OCI-LY3 (cell line): ENCODE results near the gene NRXN3.
A peak's percentile ranks its signal among the peaks of the same experiment; 100 is the strongest.

Experiments
- H2AFZ ChIP-seq: fragments of 200-600, 300-600 bp; shearing (Covaris generic); 2 replicates; pipeline ENCODE4 v1.6.0; 2014; ENCODE audit warnings: antibody characterized with exemption, low read depth, low read length
- H3K27ac ChIP-seq: fragments of 200-600, 300-600 bp; sonication (generic); 2 replicates; pipeline ENCODE4 v1.5.1; 2014; ENCODE audit warnings: mild to moderate bottlenecking, low read length, moderate library complexity, mixed read lengths
- H3K27me3 ChIP-seq: fragments of 200-600, 300-600 bp; sonication (generic); 2 replicates; pipeline ENCODE4 v1.6.1; 2014; ENCODE audit warnings: low read depth, low read length, mixed read lengths
- H3K36me3 ChIP-seq: fragments of 200-600, 300-600 bp; sonication (generic); replicated peaks from 2 replicates; pipeline ENCODE3; 2014; ENCODE audit warnings: low read depth, low read length, mixed read lengths
- H3K4me1 ChIP-seq: fragments of 300-600, 200-600 bp; sonication (generic); 2 replicates; pipeline ENCODE4 v1.6.1; 2014; ENCODE audit warnings: low read length, mixed read lengths
- H3K4me2 ChIP-seq: fragments of 200-600, 300-600 bp; sonication (generic); 2 replicates; pipeline ENCODE4 v1.6.1; 2014; ENCODE audit warnings: low read length, mixed read lengths
- H3K4me3 ChIP-seq: fragments of 300-600, 200-600 bp; sonication (generic); 2 replicates; pipeline ENCODE4 v1.5.1; 2014; ENCODE audit warnings: antibody characterized with exemption, mild to moderate bottlenecking, low read length, moderate library complexity
- H3K79me2 ChIP-seq: fragments of 300-600, 200-600 bp; shearing (Covaris generic); 2 replicates; pipeline ENCODE4 v1.6.1; 2014; ENCODE audit warnings: mild to moderate bottlenecking, low read length, mixed read lengths
- H3K9ac ChIP-seq: fragments of 300-600, 200-600 bp; shearing (Covaris generic); 2 replicates; pipeline ENCODE4 v1.6.0; 2014; ENCODE audit warnings: mild to moderate bottlenecking, low read length, moderate library complexity
- H3K9me3 ChIP-seq: fragments of 200-600, 300-600 bp; shearing (Covaris generic); 2 replicates; pipeline ENCODE4 v1.6.1; 2014; ENCODE audit warnings: low read length, mixed read lengths; ENCODE audit not compliant: insufficient read depth
- H4K20me1 ChIP-seq: fragments of 200-600, 300-600 bp; sonication (generic); 2 replicates; pipeline ENCODE4 v1.6.1; 2016; ENCODE audit warnings: low read length, mixed read lengths; ENCODE audit not compliant: insufficient read depth
- CTCF ChIP-seq: fragments of 200-600, 300-600 bp; sonication (generic); IDR thresholded peaks from 2 replicates; pipeline ENCODE4 v1.5.1; 2014; ENCODE audit warnings: antibody characterized with exemption, low read length, low read depth
- EZH2phosphoT487 ChIP-seq: fragments of 200-600 bp; shearing (Covaris generic); IDR thresholded peaks from 2 replicates; pipeline ENCODE4 v1.6.1; 2018; ENCODE audit warnings: antibody characterized with exemption, mixed run types, low read depth

The NRXN3 gene

DNA sequence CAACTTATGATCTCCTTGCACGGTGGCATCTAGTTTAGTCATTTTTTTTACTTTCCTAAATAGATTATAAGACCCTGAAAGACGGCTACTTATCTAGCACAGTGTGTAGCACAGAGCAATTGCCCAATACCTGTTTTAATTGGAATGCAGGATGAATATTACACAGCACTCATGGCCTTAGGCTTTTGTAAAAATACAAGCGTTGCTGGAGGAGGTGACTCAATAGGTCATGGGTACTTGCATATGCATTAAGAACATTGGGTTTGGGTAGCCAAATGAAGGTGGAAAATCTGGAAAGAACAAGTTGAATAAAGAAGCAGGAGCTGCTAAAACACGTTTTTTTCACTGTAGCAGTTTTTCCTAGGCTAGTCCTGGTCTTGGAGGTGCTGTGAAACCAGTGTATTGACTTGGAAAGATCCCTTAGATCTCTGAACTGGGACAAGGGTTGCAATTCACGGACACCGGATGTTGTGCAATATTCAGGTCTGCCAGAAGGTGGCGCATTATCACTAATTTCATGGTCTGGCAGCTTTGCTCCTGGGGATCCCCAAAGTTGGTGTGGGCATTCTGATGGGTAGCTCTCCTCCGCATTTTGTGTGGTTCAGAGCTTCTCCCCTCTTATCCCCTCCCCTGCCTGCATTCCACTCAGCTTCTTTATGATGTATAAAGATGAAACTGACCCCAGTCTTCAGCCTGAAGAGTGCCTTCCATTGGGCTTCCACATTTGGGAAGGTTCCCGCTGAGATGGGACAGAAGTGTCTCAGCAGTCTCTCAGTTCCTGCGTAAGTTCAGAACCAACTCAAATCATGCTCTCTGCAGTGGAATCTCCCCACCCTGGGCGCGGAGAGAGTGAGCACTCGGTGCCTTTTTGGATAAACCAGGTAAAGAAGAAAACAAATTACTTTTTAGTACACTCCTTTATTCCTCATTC is 278.3 kb downstream of the NRXN3 start:
- H3K27me3 ChIP-seq: no peaks in the 10 kb centered on the region
- no peaks in the 10 kb centered on the region for H3K79me2 ChIP-seq
- no peaks in the 10 kb centered on the region for H3K36me3 ChIP-seq
- H3K4me1 ChIP-seq: no peaks in the 10 kb centered on the region
- no peak overlapping the region for H3K4me2 ChIP-seq
- no peaks in the 10 kb centered on the region for H3K9me3 ChIP-seq
- TF ChIP-seq CTCF (peak; percentile 76), EZH2phosphoT487 (no peak)
- no peak overlapping the region for H3K4me3 ChIP-seq
- no peaks in the 10 kb centered on the region for H4K20me1 ChIP-seq
- H2AFZ ChIP-seq: no peak overlapping the region
- H3K9ac ChIP-seq: no peak overlapping the region
- H3K27ac ChIP-seq: no peak overlapping the region

DNA sequence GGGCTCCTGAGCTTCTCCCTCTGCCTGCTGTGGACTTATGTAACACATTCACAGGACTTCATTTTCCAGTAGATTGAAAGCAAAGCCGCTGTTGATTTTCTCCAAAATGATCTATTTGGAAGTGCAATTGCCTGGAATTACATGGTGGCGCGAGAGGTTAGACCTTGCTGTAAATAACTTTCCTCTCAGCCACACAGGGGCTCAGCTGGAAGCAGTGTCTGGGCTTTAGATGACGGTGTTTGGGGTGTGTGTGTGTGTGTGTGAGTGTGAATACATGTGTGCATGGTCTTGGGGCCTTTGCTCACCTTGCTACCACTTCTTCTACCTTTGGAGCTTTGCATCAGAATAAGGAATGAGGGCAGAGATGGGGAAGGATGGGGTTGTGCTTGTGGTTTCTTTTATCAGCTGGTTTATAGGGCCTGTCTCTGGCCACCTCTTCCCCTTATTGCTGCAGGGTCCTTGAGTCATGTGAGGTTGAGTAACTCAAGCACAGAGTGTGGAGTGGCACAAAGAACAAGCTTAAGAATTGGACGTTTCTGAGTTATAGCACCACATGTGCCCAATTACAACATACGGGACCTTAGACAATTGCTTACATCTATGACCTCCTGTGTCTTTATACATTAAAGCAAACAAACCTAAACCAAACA is 280.6 kb downstream of the NRXN3 start:
- H4K20me1 ChIP-seq: 0 out of 2 replicates have a peak, but pooled peaks cover 3% of the 10 kb centered on the region
- H3K4me2 ChIP-seq: no peak overlapping the region
- H3K27me3 ChIP-seq: no peaks in the 10 kb centered on the region
- H3K4me1 ChIP-seq: peaks cover 1% of the 10 kb centered on the region
- H2AFZ ChIP-seq: no peak overlapping the region
- no peak overlapping the region for H3K27ac ChIP-seq
- no peaks in the 10 kb centered on the region for H3K9me3 ChIP-seq
- H3K9ac ChIP-seq: no peak overlapping the region
- no peaks in the 10 kb centered on the region for H3K36me3 ChIP-seq
- no peaks in the 10 kb centered on the region for H3K79me2 ChIP-seq
- TF ChIP-seq EZH2phosphoT487: no peak
- no peak for TF ChIP-seq CTCF
- H3K4me3 ChIP-seq: no peak overlapping the region

- Histone ChIP-seq H3K79me2 (no peaks in the 10 kb centered on the region), H3K27ac (no peak overlapping the region), H4K20me1 (0 out of 2 replicates have a peak, but pooled peaks cover 4% of the 10 kb centered on the region), H3K4me1 (peaks cover 6% of the 10 kb centered on the region), H3K4me3 (no peak overlapping the region), H2AFZ (no peak overlapping the region), H3K27me3 (no peaks in the 10 kb centered on the region), H3K9me3 (no peaks in the 10 kb centered on the region), H3K4me2 (no peak overlapping the region), H3K9ac (no peak overlapping the region), H3K36me3 (no peaks in the 10 kb centered on the region)
- TF ChIP-seq CTCF (no peak), EZH2phosphoT487 (no peak)
Measured at GRCh38 chr14:78451319-78451695, 281.1 kb downstream of the NRXN3 start.

DNA sequence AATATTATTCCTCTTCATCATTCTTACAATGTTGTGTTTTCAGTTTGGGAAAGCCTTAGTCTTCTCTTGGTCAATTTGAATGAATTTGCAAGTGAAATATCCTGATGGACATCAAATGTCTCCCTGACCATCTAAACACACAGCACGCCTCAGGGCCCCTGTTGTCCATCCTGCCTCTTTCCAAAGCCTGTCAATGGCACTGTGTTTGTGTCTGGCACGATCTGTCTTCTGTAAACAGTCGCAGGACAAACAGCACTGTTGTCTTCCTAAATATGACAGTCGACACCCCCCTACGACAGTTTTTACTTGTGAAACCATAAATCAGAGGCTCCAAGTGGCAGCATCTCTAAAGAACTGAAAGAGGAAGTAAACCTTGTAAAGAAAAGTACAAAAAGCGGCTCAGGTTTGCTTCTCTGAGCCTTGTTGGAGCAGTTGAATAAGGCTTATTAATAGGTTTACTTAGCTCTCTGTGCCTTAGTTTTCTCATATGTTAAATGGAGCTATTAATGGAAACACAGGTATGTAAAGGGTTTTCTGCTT is 285.8 kb downstream of the NRXN3 start:
- no peak overlapping the region for H3K4me3 ChIP-seq

More for the DNA sequence above, 285.8 kb downstream of the NRXN3 start:
- H3K9me3 ChIP-seq: no peaks in the 10 kb centered on the region
- no peak overlapping the region for H2AFZ ChIP-seq
- no peaks in the 10 kb centered on the region for H3K36me3 ChIP-seq
- H3K27ac ChIP-seq: no peak overlapping the region
- 0 out of 2 replicates have a peak, but pooled peaks cover 4% of the 10 kb centered on the region for H4K20me1 ChIP-seq
- no peaks in the 10 kb centered on the region for H3K79me2 ChIP-seq
- H3K9ac ChIP-seq: no peak overlapping the region
- peak overlapping the region; percentile 34; the same call in 1 of the 2 replicates for H3K4me2 ChIP-seq
- no peak for TF ChIP-seq EZH2phosphoT487
- TF ChIP-seq CTCF: no peak
- H3K4me1 ChIP-seq: peaks cover 8% of the 10 kb centered on the region
- H3K27me3 ChIP-seq: no peaks in the 10 kb centered on the region
